ENCODE measurements around the gene FHAD1. TPM values are rescaled to one million over a fixed set of nuclear protein-coding genes. Genes with fewer than 3 reads are reported as not detected.
"Not testable (repeated sequence)": the region's sequence is repeated elsewhere in the genome, so short reads cannot be mapped to it uniquely, and the experiment has no call there.

FHAD1 gene
- total RNA-seq, 1 donor = 0.63 TPM

DNA sequence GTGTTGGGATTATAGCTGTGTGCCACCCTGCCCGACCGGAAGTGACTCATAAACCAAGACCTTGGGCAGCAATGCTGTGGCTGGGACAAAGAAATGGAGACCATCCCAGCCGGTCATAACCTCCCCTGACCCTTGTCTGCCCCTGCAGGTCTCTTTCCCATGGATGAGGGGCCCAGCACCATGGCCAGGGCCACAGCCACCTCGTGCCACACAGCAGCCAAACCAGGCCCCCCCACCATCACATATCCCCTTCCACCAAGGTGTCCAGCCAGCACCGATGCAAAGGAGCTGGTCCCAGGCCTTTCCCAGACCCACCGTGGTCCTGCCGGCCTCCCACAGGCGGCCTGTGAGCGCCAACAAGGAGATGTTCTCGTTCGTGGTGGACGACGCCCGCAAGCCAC lies 42.2 kb downstream of the FHAD1 start:
- no peak overlapping the region for H3K4me3 ChIP-seq (ENCODE audit: low read depth, low read length)
- no peak for DNase-seq (ENCODE audit: low read depth)
- TF ChIP-seq, protein P1, sequence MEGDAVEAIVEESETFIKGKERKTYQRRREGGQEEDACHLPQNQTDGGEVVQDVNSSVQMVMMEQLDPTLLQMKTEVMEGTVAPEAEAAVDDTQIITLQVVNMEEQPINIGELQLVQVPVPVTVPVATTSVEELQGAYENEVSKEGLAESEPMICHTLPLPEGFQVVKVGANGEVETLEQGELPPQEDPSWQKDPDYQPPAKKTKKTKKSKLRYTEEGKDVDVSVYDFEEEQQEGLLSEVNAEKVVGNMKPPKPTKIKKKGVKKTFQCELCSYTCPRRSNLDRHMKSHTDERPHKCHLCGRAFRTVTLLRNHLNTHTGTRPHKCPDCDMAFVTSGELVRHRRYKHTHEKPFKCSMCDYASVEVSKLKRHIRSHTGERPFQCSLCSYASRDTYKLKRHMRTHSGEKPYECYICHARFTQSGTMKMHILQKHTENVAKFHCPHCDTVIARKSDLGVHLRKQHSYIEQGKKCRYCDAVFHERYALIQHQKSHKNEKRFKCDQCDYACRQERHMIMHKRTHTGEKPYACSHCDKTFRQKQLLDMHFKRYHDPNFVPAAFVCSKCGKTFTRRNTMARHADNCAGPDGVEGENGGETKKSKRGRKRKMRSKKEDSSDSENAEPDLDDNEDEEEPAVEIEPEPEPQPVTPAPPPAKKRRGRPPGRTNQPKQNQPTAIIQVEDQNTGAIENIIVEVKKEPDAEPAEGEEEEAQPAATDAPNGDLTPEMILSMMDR (IDR thresholded peaks at IDR 0.05; ENCODE audit: insufficient read depth, low read length) = no peak

- DNase-seq (ENCODE audit: low read depth) = peak; percentile 42
Observed at GRCh38 chr1:15290382-15290781, 43.4 kb downstream of the FHAD1 start.

DNA sequence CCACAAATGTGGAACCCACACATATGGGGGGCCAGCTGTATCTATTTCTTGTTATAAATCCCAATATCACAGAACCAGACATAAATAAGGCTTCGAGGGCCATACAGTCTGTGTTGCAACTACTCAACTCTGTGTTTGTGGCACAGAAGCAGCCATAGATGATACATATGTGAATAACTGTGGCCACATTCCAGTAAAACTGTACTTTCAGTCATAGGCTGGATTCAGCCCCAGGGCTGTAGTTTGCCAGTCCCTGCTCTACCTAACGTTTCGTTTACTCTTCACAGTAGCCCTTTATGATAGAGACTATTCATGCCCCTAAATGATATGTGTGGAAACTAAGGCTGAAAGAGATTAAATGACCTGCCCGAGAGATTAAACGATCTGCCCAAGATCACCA lies 48.7 kb downstream of the FHAD1 start:
- DNase-seq (ENCODE audit: low read depth) = no peak

More at GRCh38 chr1:15290382-15290781, 43.4 kb downstream of the FHAD1 start:
- H3K4me3 ChIP-seq (ENCODE audit: low read depth, low read length) = no peak overlapping the region
- TF ChIP-seq, protein P1 (IDR thresholded peaks at IDR 0.05; ENCODE audit: insufficient read depth, low read length) = no peak

DNA sequence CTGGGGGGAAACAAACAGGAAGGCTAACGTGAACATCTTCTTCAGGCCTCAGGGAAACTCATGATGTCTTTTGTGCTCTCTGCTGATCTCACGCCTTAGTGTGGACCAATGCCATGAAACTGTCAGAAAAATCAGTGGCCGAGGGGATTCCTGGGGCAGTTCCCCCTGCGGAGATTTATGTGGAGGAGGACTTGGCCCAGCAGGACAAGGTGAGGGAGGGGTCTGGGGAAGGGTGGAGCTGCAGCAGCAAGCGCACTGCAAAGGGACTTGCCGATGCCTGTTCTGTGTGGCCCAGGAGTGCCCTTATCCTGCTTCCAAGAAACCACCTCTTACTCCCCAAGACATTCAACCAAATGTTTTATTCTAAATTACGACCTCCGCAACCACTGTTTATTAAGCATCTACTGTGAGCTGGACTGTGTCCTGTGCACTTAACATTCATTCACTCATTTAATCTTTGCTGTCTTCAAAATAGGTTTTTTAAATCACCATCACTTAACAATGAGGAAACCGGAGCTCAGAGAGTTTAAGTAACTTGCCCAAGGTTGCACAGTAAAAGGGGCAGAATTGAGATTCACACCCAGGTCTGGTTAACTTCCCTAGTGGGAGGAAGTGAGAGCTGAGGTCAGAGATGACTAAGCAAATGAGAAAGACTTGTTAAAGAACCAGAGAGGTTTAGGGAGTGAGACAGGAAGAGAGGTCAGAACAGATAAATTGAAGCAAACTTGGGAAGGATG lies 49.7 kb downstream of the FHAD1 start:
- no peak overlapping the region for H3K4me3 ChIP-seq (ENCODE audit: low read depth, low read length)
- TF ChIP-seq, protein P1 (IDR thresholded peaks at IDR 0.05; ENCODE audit: insufficient read depth, low read length) = no peak
- no peak for DNase-seq (ENCODE audit: low read depth)

More for the DNA sequence above, 48.7 kb downstream of the FHAD1 start:
- no peak overlapping the region for H3K4me3 ChIP-seq (ENCODE audit: low read depth, low read length)
- TF ChIP-seq, protein P1 (IDR thresholded peaks at IDR 0.05; ENCODE audit: insufficient read depth, low read length) = no peak

GRCh38 chr1:15297975-15298374 lies 51.0 kb downstream of the FHAD1 start:
- DNase-seq (ENCODE audit: low read depth) = not testable (repeated sequence)

DNA sequence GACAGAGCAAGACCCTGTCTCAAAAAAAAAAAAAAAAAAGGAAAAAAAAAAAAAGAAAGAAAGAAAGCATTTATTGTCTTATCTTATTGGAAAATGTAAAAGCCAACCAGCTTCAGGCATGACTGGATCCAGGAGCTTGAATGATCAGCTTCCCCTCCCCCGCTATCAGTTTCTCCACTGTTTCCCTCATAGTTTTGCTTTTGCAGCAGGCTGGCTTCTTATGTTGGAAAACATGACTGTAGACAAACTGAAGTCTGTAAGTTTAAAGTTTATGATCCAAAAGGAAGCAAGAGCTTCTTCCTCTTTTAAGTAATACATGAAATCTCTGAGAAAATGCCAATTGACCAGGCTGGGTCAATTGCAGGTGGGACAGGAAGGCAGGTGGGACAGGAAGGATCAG lies 52.2 kb downstream of the FHAD1 start:
- no peak for DNase-seq (ENCODE audit: low read depth)
- H3K4me3 ChIP-seq (ENCODE audit: low read depth, low read length) = no peak overlapping the region
- TF ChIP-seq, protein P1 (IDR thresholded peaks at IDR 0.05; ENCODE audit: insufficient read depth, low read length) = no peak

More at GRCh38 chr1:15297975-15298374, 51.0 kb downstream of the FHAD1 start:
- H3K4me3 ChIP-seq (ENCODE audit: low read depth, low read length) = not testable (repeated sequence)

GRCh38 chr1:15299806-15300205 lies 52.8 kb downstream of the FHAD1 start:
- no peak overlapping the region for H3K4me3 ChIP-seq (ENCODE audit: low read depth, low read length)
- DNase-seq (ENCODE audit: low read depth) = no peak
- TF ChIP-seq, protein P1 (IDR thresholded peaks at IDR 0.05; ENCODE audit: insufficient read depth, low read length) = no peak
